K562 (cell line): ENCODE measurements around the gene HIPK2. TPM values are rescaled to one million over a fixed set of nuclear protein-coding genes. Genes with fewer than 3 reads are reported as not detected.

ENCODE experiments used
- ARID2 ChIP-seq: fragments of 450-650 bp; IDR thresholded peaks from 2 replicates; pipeline ENCODE4 v1.6.1; 2017; ENCODE audit warnings: antibody characterized with exemption, mild to moderate bottlenecking
- COPS2 ChIP-seq: fragments of 450-650 bp; conservative IDR thresholded peaks from 2 replicates; pipeline ENCODE4 v1.6.1; 2016; ENCODE audit warnings: mild to moderate bottlenecking, moderate library complexity
- EP300 ChIP-seq: IDR thresholded peaks from 2 replicates; pipeline ENCODE4 v1.6.1; 2012; ENCODE audit warnings: low read length, improper control_type of control experiment
- ETV6 ChIP-seq, 3 experiments: fragments of 150-350 bp in 1 of 3; sonication (generic) in 1 of 3; formaldehyde crosslinking in 1 of 3; IDR thresholded peaks; 2 replicates each; pipeline versions ENCODE4 v1.6.1 to v1.8.0; 2014 to 2022; ENCODE audit warnings: borderline replicate concordance in 2 of 3, low read depth in 2 of 3, antibody characterized with exemption in 1 of 3, low read length in 1 of 3, mild to moderate bottlenecking in 1 of 3, missing genetic modification reagents in 1 of 3
- GATA2 ChIP-seq: sonication (generic); formaldehyde crosslinking; IDR thresholded peaks from 2 replicates; pipeline ENCODE4 v1.4.0; 2020; ENCODE audit warnings: mild to moderate bottlenecking, missing genetic modification reagents
- HSF4 ChIP-seq: fragments of 250-450 bp; sonication (Bioruptor Pico); IDR thresholded peaks from 2 replicates; pipeline ENCODE4 v2.1.2; 2022; ENCODE audit warnings: mild to moderate bottlenecking, moderate library complexity, borderline replicate concordance
- NCOA2 ChIP-seq, 2 experiments: fragments of 450-650 bp; IDR thresholded peaks; 2 replicates each; pipeline ENCODE4 v1.6.1; 2018; ENCODE audit warnings: mild to moderate bottlenecking in 2 of 2, moderate library complexity in 1 of 2; ENCODE audit not compliant: partially characterized antibody in 2 of 2
- RHOXF2B ChIP-seq: fragments of 250-450 bp; sonication (Bioruptor Pico); conservative IDR thresholded peaks from 2 replicates; pipeline ENCODE4 v1.5.1; 2021
- SIN3A ChIP-seq, 2 experiments: fragments of 150-350 bp in 1 of 2; IDR thresholded peaks; 2 replicates each; pipeline ENCODE4 v1.6.1; 2011 to 2016; ENCODE audit warnings: borderline replicate concordance in 2 of 2, low read depth in 2 of 2, low read length in 2 of 2, mild to moderate bottlenecking in 2 of 2, moderate library complexity in 2 of 2; ENCODE audit not compliant: control insufficient read depth in 1 of 2
- SP1 ChIP-seq: sonication (generic); formaldehyde crosslinking; IDR thresholded peaks from 2 replicates; pipeline ENCODE4 v1.8.1; 2022; ENCODE audit warnings: mild to moderate bottlenecking, missing genetic modification reagents
- SRSF9 ChIP-seq: fragments of 200-400 bp; formaldehyde crosslinking; IDR thresholded peaks from 2 replicates; pipeline ENCODE4 v1.6.1; 2017; ENCODE audit warnings: low read depth, low read length, borderline replicate concordance
- ZNF253 ChIP-seq: fragments of 250-450 bp; sonication (Bioruptor Pico); conservative IDR thresholded peaks from 2 replicates; pipeline ENCODE4 v1.6.1; 2021; ENCODE audit warnings: mild to moderate bottlenecking
- polyA plus RNA-seq, 8 experiments: library from polyadenylated mRNA; depleted of rRNA in 4 of 8; stranded (reverse) in 5 of 8; unstranded in 3 of 8; fragments of >200 nt; fragmentation: Nextera tagmentation in 2 of 8; fragmentation: Illumina TruSeq in 1 of 8; extraction: Ambion mirVana in 2 of 8; extraction: Trizol in 1 of 8; gene quantifications; 2 replicates each; pipeline versions ENCODE4 v1.2.1 to v1.2.3, GENCODE V29; 2011 to 2014; ENCODE audit warnings: inconsistent platforms in 1 of 8, missing spikeins in 1 of 8
- total RNA-seq, 7 experiments: library from RNA; depleted of rRNA in 6 of 7; stranded (reverse); fragments of >200 nt in 6 of 7; fragmentation: Illumina TruSeq in 2 of 7; extraction: Trizol in 2 of 7; gene quantifications; 2 replicates each; pipeline versions ENCODE4 v1.2.1 to v1.2.3, GENCODE V29; 2011 to 2021; ENCODE audit warnings: low replicate concordance in 1 of 7
- TF ChIP-seq, protein P1 (sequence below): fragments of 450-650 bp; formaldehyde crosslinking; IDR thresholded peaks from 2 replicates; pipeline ENCODE4 v1.4.0; 2020; ENCODE audit warnings: mild to moderate bottlenecking, moderate library complexity
- TF ChIP-seq, protein P2 (sequence below): fragments of 250-450 bp; sonication (Bioruptor Pico); IDR thresholded peaks from 2 replicates; pipeline ENCODE4 v1.4.0; 2020; ENCODE audit warnings: mild to moderate bottlenecking
- TF ChIP-seq, protein P3 (sequence below): sonication (generic); formaldehyde crosslinking; IDR thresholded peaks from 2 replicates; pipeline ENCODE4 v1.8.1; 2023; ENCODE audit warnings: missing genetic modification reagents, mild to moderate bottlenecking, borderline replicate concordance

Gene HIPK2
- total and polyA plus RNA-seq, 9 of the 15 experiments (the other 6 are each of a cell fraction or from before 2014, with no cell fraction given) = 0.69 to 19.8 (median 5.1) TPM

- TF ChIP-seq SRSF9 (no peak), SP1 (CRISPR knock-in tag) (0 out of 2 replicates have a peak, but pooled peaks have one; percentile 15), NCOA2 (IDR thresholded peaks at IDR 0.05; ENCODE audit: partially characterized antibody in 2 of 2) (no peak), ZNF253 (CRISPR knock-in tag) (no peak), RHOXF2B (no peak), ETV6 (IDR thresholded peaks at IDR 0.05; ENCODE audit: borderline replicate concordance in 1 of 2, low read depth in 2 of 2, low read length in 1 of 2) (no peak), ETV6 (CRISPR knock-in tag; IDR thresholded peaks at IDR 0.05; ENCODE audit: borderline replicate concordance) (no peak), COPS2 (no peak), HSF4 (CRISPR knock-in tag) (no peak), EP300 (no peak), GATA2 (CRISPR knock-in tag) (no peak), SIN3A (IDR thresholded peaks at IDR 0.05; ENCODE audit: borderline replicate concordance in 2 of 2, control insufficient read depth in 1 of 2, low read depth in 2 of 2, low read length in 2 of 2) (no peak), ARID2 (peak; percentile 56; the same call in 1 of the 2 replicates)
- TF ChIP-seq, protein P1, sequence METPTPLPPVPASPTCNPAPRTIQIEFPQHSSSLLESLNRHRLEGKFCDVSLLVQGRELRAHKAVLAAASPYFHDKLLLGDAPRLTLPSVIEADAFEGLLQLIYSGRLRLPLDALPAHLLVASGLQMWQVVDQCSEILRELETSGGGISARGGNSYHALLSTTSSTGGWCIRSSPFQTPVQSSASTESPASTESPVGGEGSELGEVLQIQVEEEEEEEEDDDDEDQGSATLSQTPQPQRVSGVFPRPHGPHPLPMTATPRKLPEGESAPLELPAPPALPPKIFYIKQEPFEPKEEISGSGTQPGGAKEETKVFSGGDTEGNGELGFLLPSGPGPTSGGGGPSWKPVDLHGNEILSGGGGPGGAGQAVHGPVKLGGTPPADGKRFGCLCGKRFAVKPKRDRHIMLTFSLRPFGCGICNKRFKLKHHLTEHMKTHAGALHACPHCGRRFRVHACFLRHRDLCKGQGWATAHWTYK (CRISPR knock-in tag) = no peak
- TF ChIP-seq, protein P2, sequence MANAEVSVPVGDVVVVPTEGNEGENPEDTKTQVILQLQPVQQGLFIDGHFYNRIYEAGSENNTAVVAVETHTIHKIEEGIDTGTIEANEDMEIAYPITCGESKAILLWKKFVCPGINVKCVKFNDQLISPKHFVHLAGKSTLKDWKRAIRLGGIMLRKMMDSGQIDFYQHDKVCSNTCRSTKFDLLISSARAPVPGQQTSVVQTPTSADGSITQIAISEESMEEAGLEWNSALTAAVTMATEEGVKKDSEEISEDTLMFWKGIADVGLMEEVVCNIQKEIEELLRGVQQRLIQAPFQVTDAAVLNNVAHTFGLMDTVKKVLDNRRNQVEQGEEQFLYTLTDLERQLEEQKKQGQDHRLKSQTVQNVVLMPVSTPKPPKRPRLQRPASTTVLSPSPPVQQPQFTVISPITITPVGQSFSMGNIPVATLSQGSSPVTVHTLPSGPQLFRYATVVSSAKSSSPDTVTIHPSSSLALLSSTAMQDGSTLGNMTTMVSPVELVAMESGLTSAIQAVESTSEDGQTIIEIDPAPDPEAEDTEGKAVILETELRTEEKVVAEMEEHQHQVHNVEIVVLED (CRISPR knock-in tag) = no peak
- TF ChIP-seq, protein P3, sequence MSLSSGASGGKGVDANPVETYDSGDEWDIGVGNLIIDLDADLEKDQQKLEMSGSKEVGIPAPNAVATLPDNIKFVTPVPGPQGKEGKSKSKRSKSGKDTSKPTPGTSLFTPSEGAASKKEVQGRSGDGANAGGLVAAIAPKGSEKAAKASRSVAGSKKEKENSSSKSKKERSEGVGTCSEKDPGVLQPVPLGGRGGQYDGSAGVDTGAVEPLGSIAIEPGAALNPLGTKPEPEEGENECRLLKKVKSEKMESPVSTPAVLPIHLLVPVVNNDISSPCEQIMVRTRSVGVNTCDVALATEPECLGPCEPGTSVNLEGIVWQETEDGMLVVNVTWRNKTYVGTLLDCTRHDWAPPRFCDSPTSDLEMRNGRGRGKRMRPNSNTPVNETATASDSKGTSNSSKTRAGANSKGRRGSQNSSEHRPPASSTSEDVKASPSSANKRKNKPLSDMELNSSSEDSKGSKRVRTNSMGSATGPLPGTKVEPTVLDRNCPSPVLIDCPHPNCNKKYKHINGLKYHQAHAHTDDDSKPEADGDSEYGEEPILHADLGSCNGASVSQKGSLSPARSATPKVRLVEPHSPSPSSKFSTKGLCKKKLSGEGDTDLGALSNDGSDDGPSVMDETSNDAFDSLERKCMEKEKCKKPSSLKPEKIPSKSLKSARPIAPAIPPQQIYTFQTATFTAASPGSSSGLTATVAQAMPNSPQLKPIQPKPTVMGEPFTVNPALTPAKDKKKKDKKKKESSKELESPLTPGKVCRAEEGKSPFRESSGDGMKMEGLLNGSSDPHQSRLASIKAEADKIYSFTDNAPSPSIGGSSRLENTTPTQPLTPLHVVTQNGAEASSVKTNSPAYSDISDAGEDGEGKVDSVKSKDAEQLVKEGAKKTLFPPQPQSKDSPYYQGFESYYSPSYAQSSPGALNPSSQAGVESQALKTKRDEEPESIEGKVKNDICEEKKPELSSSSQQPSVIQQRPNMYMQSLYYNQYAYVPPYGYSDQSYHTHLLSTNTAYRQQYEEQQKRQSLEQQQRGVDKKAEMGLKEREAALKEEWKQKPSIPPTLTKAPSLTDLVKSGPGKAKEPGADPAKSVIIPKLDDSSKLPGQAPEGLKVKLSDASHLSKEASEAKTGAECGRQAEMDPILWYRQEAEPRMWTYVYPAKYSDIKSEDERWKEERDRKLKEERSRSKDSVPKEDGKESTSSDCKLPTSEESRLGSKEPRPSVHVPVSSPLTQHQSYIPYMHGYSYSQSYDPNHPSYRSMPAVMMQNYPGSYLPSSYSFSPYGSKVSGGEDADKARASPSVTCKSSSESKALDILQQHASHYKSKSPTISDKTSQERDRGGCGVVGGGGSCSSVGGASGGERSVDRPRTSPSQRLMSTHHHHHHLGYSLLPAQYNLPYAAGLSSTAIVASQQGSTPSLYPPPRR = 0 out of 2 replicates have a peak, but pooled peaks have one; percentile 45
Observed at GRCh38 chr7:139602143-139602722, 175.6 kb downstream of the HIPK2 start (continued).
